ENCODE data around the gene CRIP1.

DNA sequence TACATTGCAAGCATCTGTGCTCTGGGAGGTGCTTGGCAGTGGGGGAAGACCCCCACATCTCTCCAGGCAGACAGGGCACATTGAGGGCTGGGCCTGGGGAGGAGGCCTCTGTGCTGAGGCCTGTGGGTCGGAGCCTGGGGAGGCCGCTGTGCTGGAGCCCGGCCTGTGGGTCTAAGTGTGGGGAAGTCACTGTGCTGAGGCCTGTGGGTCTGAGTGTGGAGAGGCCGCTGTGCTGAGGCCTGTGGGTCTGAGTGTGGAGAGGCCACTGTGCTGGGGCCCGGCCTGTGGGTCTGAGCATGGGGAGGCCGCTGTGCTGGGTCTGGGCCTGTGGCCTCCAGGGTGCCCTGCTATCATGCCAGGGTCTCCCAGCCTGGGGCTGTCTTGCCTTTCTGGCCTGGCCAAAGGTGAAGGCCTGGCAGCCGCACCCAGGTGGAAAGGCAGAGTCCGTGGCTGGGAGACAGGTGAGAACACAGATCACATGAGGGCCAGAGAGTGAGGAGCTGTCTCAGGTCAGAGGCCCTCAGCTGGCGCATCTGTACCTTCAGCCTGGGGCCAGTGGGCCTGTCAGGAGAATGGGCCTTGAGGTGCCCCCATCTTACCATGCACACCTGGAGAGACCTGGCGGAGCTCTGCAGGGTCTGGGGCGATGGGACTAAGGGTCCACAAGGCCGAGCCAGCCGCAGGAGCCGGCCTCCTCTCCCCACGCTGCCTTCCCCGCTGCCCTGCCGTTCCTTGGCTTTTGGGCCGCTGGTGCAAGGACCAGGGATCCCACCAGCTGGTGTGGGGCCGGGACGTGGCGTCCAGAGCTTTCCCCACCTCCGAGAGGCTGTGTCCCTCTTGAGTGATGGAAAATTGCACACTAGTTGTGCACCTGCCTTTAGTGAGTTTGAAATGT lies 30.7 kb upstream of the CRIP1 start:
- TF ChIP-seq EZH2 (IDR thresholded peaks at IDR 0.05) (no peak), POLR2AphosphoS5 (IDR thresholded peaks at IDR 0.05; ENCODE audit: borderline replicate concordance, low read depth, low read length) (no peak)

All from SK-N-MC (cell line).